Measurements from ENCODE around the gene ZNF398.

ZNF398 gene

GRCh38 chr7:149147072-149147751 is at the start of gene ZNF398:
Gene ZNF398, plus strand, starts transcription at chr7:149147453. Its CDS starts 290 bp downstream, at chr7:149147743.
- Histone ChIP-seq H3K9me3 (ENCODE audit: control insufficient read depth, insufficient read depth, low read depth, low read length) (no peaks in the 10 kb centered on the region), H3K36me3 (ENCODE audit: control insufficient read depth in 2 of 2, insufficient read depth in 1 of 2, low read length in 2 of 2) (peaks cover 0 to 14% of the 10 kb centered on the region in 2 experiments; a peak in 2 of 3 replicates), H3K27ac (ENCODE audit: extremely low read depth, low read depth, low read length) (peak within 1 kb of the TSS; percentile 87), H3K4me3 (ENCODE audit: low read depth, low read length) (peak within 1 kb of the TSS; percentile 65), H3K4me1 (ENCODE audit: control insufficient read depth, insufficient read depth, low read length) (no peaks in the 10 kb centered on the region)
- POLR2A ChIA-PET, result interaction anchor here (0.7 to 3.9 kb wide), 6 partner anchors 9 to 85 kb away, joined by 3 to 39 read pairs (median 8); partner anchors contain the start of genes ZNF282 and ZNF425
- CTCF ChIA-PET, result interaction anchor here (0.6 to 2.3 kb wide), 9 partner anchors 11 to 311 kb away, joined by 3 to 18 read pairs (median 3); partner anchors contain the start of genes ZNF282 and ZNF425
- TF ChIP-seq ZNF324 (tag by site-specific recombination; IDR thresholded peaks at IDR 0.05) (no peak), KLF16 (tag by site-specific recombination; IDR thresholded peaks at IDR 0.05) (no peak), ZNF692 (tag by site-specific recombination; IDR thresholded peaks at IDR 0.05) (peak; percentile 90), ZBTB26 (tag by site-specific recombination; optimal IDR thresholded peaks at IDR 0.05) (no peak), ZNF23 (tag by site-specific recombination; IDR thresholded peaks at IDR 0.05; ENCODE audit: borderline replicate concordance) (no peak), ZSCAN30 (tag by site-specific recombination; IDR thresholded peaks at IDR 0.05) (peak; percentile 97), ZNF449 (tag by site-specific recombination; IDR thresholded peaks at IDR 0.05) (no peak), ATF2 (tag by site-specific recombination; IDR thresholded peaks at IDR 0.05; ENCODE audit: low read depth) (no peak), ZNF335 (tag by site-specific recombination; conservative IDR thresholded peaks at IDR 0.05) (peak; percentile 92), KLF10 (tag by site-specific recombination; IDR thresholded peaks at IDR 0.05) (no peak; the same call in none of the 2 replicates), ZNF701 (tag by site-specific recombination; IDR thresholded peaks at IDR 0.05) (no peak), ZBTB17 (tag by site-specific recombination; IDR thresholded peaks at IDR 0.05) (no peak), ZNF121 (tag by site-specific recombination; IDR thresholded peaks at IDR 0.05) (no peak), ZNF148 (tag by site-specific recombination; IDR thresholded peaks at IDR 0.05; ENCODE audit: borderline replicate concordance) (no peak), ZNF626 (tag by site-specific recombination; IDR thresholded peaks at IDR 0.05) (no peak; the same call in 1 of the 2 replicates), ZNF501 (tag by site-specific recombination; IDR thresholded peaks at IDR 0.05) (peak; percentile 22; the same call in 1 of the 2 replicates), ZNF561 (tag by site-specific recombination; IDR thresholded peaks at IDR 0.05; ENCODE audit: borderline replicate concordance) (no peak; the same call in 1 of the 2 replicates), KLF8 (tag by site-specific recombination; IDR thresholded peaks at IDR 0.05) (peak; percentile 52; the same call in 1 of the 2 replicates), ZBTB11 (tag by site-specific recombination; conservative IDR thresholded peaks at IDR 0.05; ENCODE audit: low read depth) (peak; percentile 79), KLF1 (tag by site-specific recombination; IDR thresholded peaks at IDR 0.05) (no peak), INSM2 (tag by site-specific recombination; IDR thresholded peaks at IDR 0.05) (no peak), ZNF629 (tag by site-specific recombination; IDR thresholded peaks at IDR 0.05) (peak; percentile 59; the same call in 1 of the 2 replicates), ZNF114 (tag by site-specific recombination; IDR thresholded peaks at IDR 0.05) (no peak)

Data from HEK293 (cell line).